Measurements from ENCODE around the gene SLC6A18. TPM values are rescaled to one million over a fixed set of nuclear protein-coding genes. Genes with fewer than 3 reads are reported as not detected.

The SLC6A18 gene
- polyA plus RNA-seq, 1 donor (not counting 4 experiments of a cell fraction or from before 2014, with no cell fraction given) = not detected

- H3K4me2 ChIP-seq (ENCODE audit: control insufficient read depth, extremely low read depth, insufficient read depth, low read depth, low read length) = no peak overlapping the region
- no peaks in the 10 kb centered on the region for H3K36me3 ChIP-seq (ENCODE audit: control insufficient read depth in 2 of 2, extremely low read depth in 1 of 2, insufficient read depth in 2 of 2, low read length in 2 of 2)
- no peaks in the 10 kb centered on the region for H3K79me2 ChIP-seq (ENCODE audit: control insufficient read depth, insufficient read depth, low read length)
- no peaks in the 10 kb centered on the region for H3K9me3 ChIP-seq (ENCODE audit: control insufficient read depth, low read depth, low read length)
- no peak overlapping the region for H2AFZ ChIP-seq (ENCODE audit: control insufficient read depth, low read length)
- no peak overlapping the region for H3K27ac ChIP-seq (ENCODE audit: control insufficient read depth, insufficient read depth, low read length)
- no peak for DNase-seq (ENCODE audit: low read depth, low spot score)
- no peak for FAIRE-seq
- no peak overlapping the region for H3K9ac ChIP-seq (ENCODE audit: control insufficient read depth, extremely low read depth, insufficient read depth, low read length)
- H4K20me1 ChIP-seq (ENCODE audit: control insufficient read depth, extremely low read depth, insufficient read depth, low read length) = no peaks in the 10 kb centered on the region
- H3K9me1 ChIP-seq (ENCODE audit: control insufficient read depth, extremely low read depth, insufficient read depth, low read length) = no peaks in the 10 kb centered on the region
- dilution Hi-C loops (cut with MboI; ENCODE audit: extremely low pct_ligation_motif_present, low sequenced_read_pairs) = no loop called here
- H3K4me1 ChIP-seq (ENCODE audit: control insufficient read depth, extremely low read depth, insufficient read depth, low read length) = no peaks in the 10 kb centered on the region
- TF ChIP-seq, protein P1, sequence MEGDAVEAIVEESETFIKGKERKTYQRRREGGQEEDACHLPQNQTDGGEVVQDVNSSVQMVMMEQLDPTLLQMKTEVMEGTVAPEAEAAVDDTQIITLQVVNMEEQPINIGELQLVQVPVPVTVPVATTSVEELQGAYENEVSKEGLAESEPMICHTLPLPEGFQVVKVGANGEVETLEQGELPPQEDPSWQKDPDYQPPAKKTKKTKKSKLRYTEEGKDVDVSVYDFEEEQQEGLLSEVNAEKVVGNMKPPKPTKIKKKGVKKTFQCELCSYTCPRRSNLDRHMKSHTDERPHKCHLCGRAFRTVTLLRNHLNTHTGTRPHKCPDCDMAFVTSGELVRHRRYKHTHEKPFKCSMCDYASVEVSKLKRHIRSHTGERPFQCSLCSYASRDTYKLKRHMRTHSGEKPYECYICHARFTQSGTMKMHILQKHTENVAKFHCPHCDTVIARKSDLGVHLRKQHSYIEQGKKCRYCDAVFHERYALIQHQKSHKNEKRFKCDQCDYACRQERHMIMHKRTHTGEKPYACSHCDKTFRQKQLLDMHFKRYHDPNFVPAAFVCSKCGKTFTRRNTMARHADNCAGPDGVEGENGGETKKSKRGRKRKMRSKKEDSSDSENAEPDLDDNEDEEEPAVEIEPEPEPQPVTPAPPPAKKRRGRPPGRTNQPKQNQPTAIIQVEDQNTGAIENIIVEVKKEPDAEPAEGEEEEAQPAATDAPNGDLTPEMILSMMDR (optimal IDR thresholded peaks at IDR 0.05 in 1 of 3, IDR thresholded peaks at IDR 0.05 in 1 of 3, conservative IDR thresholded peaks at IDR 0.05 in 1 of 3; ENCODE audit: extremely low read depth in 1 of 3, insufficient read depth in 2 of 3, low read length in 3 of 3) = no peak
- H3K27me3 ChIP-seq (ENCODE audit: control insufficient read depth, extremely low read depth, insufficient read depth, low read length) = peaks cover 35% of the 10 kb centered on the region
- no peak overlapping the region for H3K4me3 ChIP-seq (ENCODE audit: control insufficient read depth in 2 of 3, extremely low read depth in 1 of 3, insufficient read depth in 2 of 3, low read depth in 1 of 3, low read length in 3 of 3)
These were observed 21.7 kb upstream of the SLC6A18 start for GRCh38 chr5:1203311-1203967.

- Histone ChIP-seq H3K9ac (ENCODE audit: control insufficient read depth, extremely low read depth, insufficient read depth, low read length) (no peak overlapping the region), H3K4me3 (ENCODE audit: control insufficient read depth in 2 of 3, extremely low read depth in 1 of 3, insufficient read depth in 2 of 3, low read depth in 1 of 3, low read length in 3 of 3) (no peak overlapping the region), H2AFZ (ENCODE audit: control insufficient read depth, low read length) (no peak overlapping the region), H3K27ac (ENCODE audit: control insufficient read depth, insufficient read depth, low read length) (no peak overlapping the region), H3K4me1 (ENCODE audit: control insufficient read depth, extremely low read depth, insufficient read depth, low read length) (no peaks in the 10 kb centered on the region), H3K27me3 (ENCODE audit: control insufficient read depth, extremely low read depth, insufficient read depth, low read length) (peaks cover 35% of the 10 kb centered on the region), H3K79me2 (ENCODE audit: control insufficient read depth, insufficient read depth, low read length) (no peaks in the 10 kb centered on the region), H3K36me3 (ENCODE audit: control insufficient read depth in 2 of 2, extremely low read depth in 1 of 2, insufficient read depth in 2 of 2, low read length in 2 of 2) (no peaks in the 10 kb centered on the region), H3K9me1 (ENCODE audit: control insufficient read depth, extremely low read depth, insufficient read depth, low read length) (no peaks in the 10 kb centered on the region), H3K9me3 (ENCODE audit: control insufficient read depth, low read depth, low read length) (no peaks in the 10 kb centered on the region), H3K4me2 (ENCODE audit: control insufficient read depth, extremely low read depth, insufficient read depth, low read depth, low read length) (no peak overlapping the region), H4K20me1 (ENCODE audit: control insufficient read depth, extremely low read depth, insufficient read depth, low read length) (no peaks in the 10 kb centered on the region)
- DNase-seq (ENCODE audit: low read depth, low spot score) (no peak), FAIRE-seq (no peak)
- TF ChIP-seq EZH2 (IDR thresholded peaks at IDR 0.05; ENCODE audit: low read length) = no peak
- TF ChIP-seq, protein P1 (optimal IDR thresholded peaks at IDR 0.05 in 1 of 3, IDR thresholded peaks at IDR 0.05 in 1 of 3, conservative IDR thresholded peaks at IDR 0.05 in 1 of 3; ENCODE audit: extremely low read depth in 1 of 3, insufficient read depth in 2 of 3, low read length in 3 of 3) = no peak
- dilution Hi-C loops (cut with MboI; ENCODE audit: extremely low pct_ligation_motif_present, low sequenced_read_pairs) = no loop called here
These were observed 21.1 kb upstream of the SLC6A18 start for GRCh38 chr5:1203968-1204692.
